Loucy (cell line): ENCODE results near the gene PRICKLE2.

Experiments
- EZH2phosphoT487 ChIP-seq: fragments of 200-600 bp; IDR thresholded peaks from 2 replicates; pipeline ENCODE4 v1.6.1; 2018; ENCODE audit warnings: antibody characterized with exemption, mild to moderate bottlenecking, moderate library complexity, borderline replicate concordance
- TF ChIP-seq, protein P1 (sequence below): fragments of 200-600 bp; sonication (generic); conservative IDR thresholded peaks from 2 replicates; pipeline ENCODE4 v1.5.1; 2014; ENCODE audit warnings: mild to moderate bottlenecking, antibody characterized with exemption, low read length

GRCh38 chr3:64074895-64075679 lies 150.2 kb downstream of the PRICKLE2 start:
- TF ChIP-seq, protein P1, sequence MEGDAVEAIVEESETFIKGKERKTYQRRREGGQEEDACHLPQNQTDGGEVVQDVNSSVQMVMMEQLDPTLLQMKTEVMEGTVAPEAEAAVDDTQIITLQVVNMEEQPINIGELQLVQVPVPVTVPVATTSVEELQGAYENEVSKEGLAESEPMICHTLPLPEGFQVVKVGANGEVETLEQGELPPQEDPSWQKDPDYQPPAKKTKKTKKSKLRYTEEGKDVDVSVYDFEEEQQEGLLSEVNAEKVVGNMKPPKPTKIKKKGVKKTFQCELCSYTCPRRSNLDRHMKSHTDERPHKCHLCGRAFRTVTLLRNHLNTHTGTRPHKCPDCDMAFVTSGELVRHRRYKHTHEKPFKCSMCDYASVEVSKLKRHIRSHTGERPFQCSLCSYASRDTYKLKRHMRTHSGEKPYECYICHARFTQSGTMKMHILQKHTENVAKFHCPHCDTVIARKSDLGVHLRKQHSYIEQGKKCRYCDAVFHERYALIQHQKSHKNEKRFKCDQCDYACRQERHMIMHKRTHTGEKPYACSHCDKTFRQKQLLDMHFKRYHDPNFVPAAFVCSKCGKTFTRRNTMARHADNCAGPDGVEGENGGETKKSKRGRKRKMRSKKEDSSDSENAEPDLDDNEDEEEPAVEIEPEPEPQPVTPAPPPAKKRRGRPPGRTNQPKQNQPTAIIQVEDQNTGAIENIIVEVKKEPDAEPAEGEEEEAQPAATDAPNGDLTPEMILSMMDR = no peak
- TF ChIP-seq EZH2phosphoT487 = no peak
